ENCODE data around the gene ALDH1L1.

DNA sequence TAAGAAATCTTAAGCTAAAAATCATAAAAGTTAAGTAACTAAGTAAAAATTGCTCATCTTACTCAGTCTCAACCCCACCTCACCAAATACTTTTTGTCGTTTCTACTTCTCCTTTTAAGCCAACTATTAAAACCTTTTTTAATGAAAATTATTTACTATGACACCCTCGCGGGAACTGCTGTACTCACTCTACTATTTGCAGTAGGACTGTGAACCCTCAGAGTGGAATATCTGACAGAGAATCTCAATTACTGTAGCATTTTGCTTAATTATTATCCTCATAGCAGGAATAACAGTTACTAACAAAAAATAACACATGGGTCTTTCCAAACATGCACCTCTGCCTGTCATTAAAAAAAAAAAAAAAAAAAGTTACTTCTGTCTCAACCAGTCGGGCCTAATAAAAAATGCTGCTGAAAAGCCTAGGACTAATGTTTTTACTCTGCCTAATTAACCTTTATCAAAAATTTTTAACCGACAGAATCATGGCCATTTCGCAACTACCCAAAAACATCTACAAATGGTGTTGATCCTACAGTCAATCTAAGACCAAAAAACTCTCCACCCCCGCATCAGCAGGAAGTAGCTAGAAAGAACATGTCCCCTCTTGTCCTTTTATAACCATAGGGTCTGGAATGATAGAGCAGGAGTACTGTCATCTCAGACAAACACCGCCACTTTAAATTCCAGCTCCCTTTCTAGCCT is 10.2 kb downstream of the ALDH1L1 start:
- TF ChIP-seq CTCF (conservative IDR thresholded peaks at IDR 0.05 in 1 of 2, IDR thresholded peaks at IDR 0.05 in 1 of 2; ENCODE audit: extremely low read depth in 1 of 2, insufficient read depth in 1 of 2, low read depth in 1 of 2, low read length in 2 of 2) (no peak), EZH2 (IDR thresholded peaks at IDR 0.05; ENCODE audit: borderline replicate concordance, low read length) (no peak)
